Stimulated activated CD8-positive, alpha-beta memory T cell treated with anti-CD3 and anti-CD28 coated beads, Interleukin-7, amount 100 ng/mL, for 24 hours (primary cell): ENCODE measurements around the gene PHACTR1.

Experiments used
- DNase-seq: peaks from one replicate; pipeline ENCODE4 v3.0.0-alpha.2; 2020; ENCODE audit warnings: low read depth

Gene PHACTR1

GRCh38 chr6:12803486-12803885 is 86.9 kb downstream of the PHACTR1 start:
- DNase-seq, result no peak

- no peak for DNase-seq
These were observed 88.5 kb downstream of the PHACTR1 start for GRCh38 chr6:12804952-12805645.

- DNase-seq, result no peak
These were observed 89.6 kb downstream of the PHACTR1 start for GRCh38 chr6:12806136-12806535.

- no peak for DNase-seq
These were observed 90.2 kb downstream of the PHACTR1 start for GRCh38 chr6:12806796-12807195.

- DNase-seq, result no peak
These were observed 95.0 kb downstream of the PHACTR1 start for GRCh38 chr6:12811519-12811918.

GRCh38 chr6:12813321-12813720 is 96.8 kb downstream of the PHACTR1 start:
- DNase-seq, result no peak

- DNase-seq, result no peak
These were observed 97.4 kb downstream of the PHACTR1 start for GRCh38 chr6:12814015-12814414.

- DNase-seq, result no peak
These were observed 98.5 kb downstream of the PHACTR1 start for GRCh38 chr6:12815089-12815488.

GRCh38 chr6:12815884-12816600 is 99.5 kb downstream of the PHACTR1 start:
- DNase-seq, result no peak

GRCh38 chr6:12818324-12818723 is 101.8 kb downstream of the PHACTR1 start:
- DNase-seq, result no peak

GRCh38 chr6:12823847-12824246 is 107.3 kb downstream of the PHACTR1 start:
- DNase-seq, result no peak

- no peak for DNase-seq
These were observed 110.0 kb downstream of the PHACTR1 start for GRCh38 chr6:12826584-12826983.

- no peak for DNase-seq
These were observed 111.4 kb downstream of the PHACTR1 start for GRCh38 chr6:12827921-12828320.

GRCh38 chr6:12832226-12832735 is 115.7 kb downstream of the PHACTR1 start:
- DNase-seq, result no peak

GRCh38 chr6:12836009-12836408 is 119.4 kb downstream of the PHACTR1 start:
- no peak for DNase-seq

- no peak for DNase-seq
These were observed 125.1 kb downstream of the PHACTR1 start for GRCh38 chr6:12841619-12842018.

GRCh38 chr6:12842114-12842513 is 125.5 kb downstream of the PHACTR1 start:
- no peak for DNase-seq

- DNase-seq, result no peak
These were observed 126.1 kb downstream of the PHACTR1 start for GRCh38 chr6:12842658-12843057.

GRCh38 chr6:12844284-12845223 is 128.0 kb downstream of the PHACTR1 start:
- DNase-seq, result no peak

GRCh38 chr6:12845224-12846004 is 128.8 kb downstream of the PHACTR1 start:
- DNase-seq, result no peak

- DNase-seq, result no peak
These were observed 132.6 kb downstream of the PHACTR1 start for GRCh38 chr6:12848964-12849808.
